ENCODE data around the gene NFATC4. TPM values are rescaled to one million over a fixed set of nuclear protein-coding genes. Genes with fewer than 3 reads are reported as not detected.

Gene NFATC4
- total RNA-seq, 1 experiment from 2014 or later, result 10.7 TPM

- peaks cover 9% of the 10 kb centered on the region for H3K36me3 Mint-ChIP-seq (ENCODE audit: insufficient read depth, unreplicated experiment)
- H3K27me3 Mint-ChIP-seq (ENCODE audit: unreplicated experiment), result no peaks in the 10 kb centered on the region
- H3K9me3 Mint-ChIP-seq (ENCODE audit: low read depth, unreplicated experiment), result no peaks in the 10 kb centered on the region
- intact Hi-C loops (cut with micrococcal nuclease; ENCODE audit: unreplicated experiment), result loop anchor here (1.0 kb wide), 1 partner anchor 51 kb away; no protein-coding TSS in a partner anchor
- no peak for TF ChIP-seq CTCF (IDR thresholded peaks at IDR 0.05; ENCODE audit: unreplicated experiment)
- CTCF ChIA-PET, result interaction anchor here (1.7 to 2.0 kb wide), 2 partner anchors 28 to 70 kb away, joined by 5 to 6 read pairs; no protein-coding TSS in a partner anchor
- no peak overlapping the region for H3K4me3 Mint-ChIP-seq (ENCODE audit: low read depth, unreplicated experiment)
- no peak overlapping the region for H3K27ac Mint-ChIP-seq (ENCODE audit: unreplicated experiment)
- no peak for DNase-seq
- peaks cover 11% of the 10 kb centered on the region for H3K4me1 Mint-ChIP-seq (ENCODE audit: low read depth, unreplicated experiment)
- no TSS peak for BruUV-seq (replicated peaks)
Observed at GRCh38 chr14:24361326-24361725, 6.7 kb upstream of the NFATC4 start.

GRCh38 chr14:24362241-24362960 lies 5.6 kb upstream of the NFATC4 start:
- no peak for TF ChIP-seq CTCF (IDR thresholded peaks at IDR 0.05; ENCODE audit: unreplicated experiment)
- BruUV-seq (replicated peaks), result no TSS peak
- Mint-ChIP-seq H3K27ac (ENCODE audit: unreplicated experiment) (no peak overlapping the region), H3K27me3 (ENCODE audit: unreplicated experiment) (no peaks in the 10 kb centered on the region), H3K36me3 (ENCODE audit: insufficient read depth, unreplicated experiment) (peaks cover 20% of the 10 kb centered on the region), H3K4me1 (ENCODE audit: low read depth, unreplicated experiment) (peaks cover 11% of the 10 kb centered on the region), H3K9me3 (ENCODE audit: low read depth, unreplicated experiment) (no peaks in the 10 kb centered on the region), H3K4me3 (ENCODE audit: low read depth, unreplicated experiment) (no peak overlapping the region)
- CTCF ChIA-PET, result interaction anchor here (1.1 to 2.0 kb wide), 3 partner anchors 29 to 69 kb away, joined by 3 to 6 read pairs (median 5); no protein-coding TSS in a partner anchor
- DNase-seq, result no peak
- intact Hi-C loops (cut with micrococcal nuclease; ENCODE audit: unreplicated experiment), result no loop called here

- no TSS peak for BruUV-seq (replicated peaks)
- H3K27me3 Mint-ChIP-seq (ENCODE audit: unreplicated experiment), result no peaks in the 10 kb centered on the region
- intact Hi-C loops (cut with micrococcal nuclease; ENCODE audit: unreplicated experiment), result no loop called here
Observed at GRCh38 chr14:24363401-24363800, 4.6 kb upstream of the NFATC4 start.

GRCh38 chr14:24364841-24365240 lies 3.1 kb upstream of the NFATC4 start:
- TF ChIP-seq CTCF (IDR thresholded peaks at IDR 0.05; ENCODE audit: unreplicated experiment), result no peak
- H3K9me3 Mint-ChIP-seq (ENCODE audit: low read depth, unreplicated experiment), result no peaks in the 10 kb centered on the region
- BruUV-seq (replicated peaks), result no TSS peak
- peaks cover 11% of the 10 kb centered on the region for H3K4me1 Mint-ChIP-seq (ENCODE audit: low read depth, unreplicated experiment)
- CTCF ChIA-PET, result interaction anchor here (1.2 to 2.3 kb wide), 3 partner anchors 32 to 72 kb away, joined by 9 to 53 read pairs (median 14); partner anchors contain the start of genes CBLN3 and KHNYN
- no peak for DNase-seq
- H3K36me3 Mint-ChIP-seq (ENCODE audit: insufficient read depth, unreplicated experiment), result peaks cover 32% of the 10 kb centered on the region
- no peaks in the 10 kb centered on the region for H3K27me3 Mint-ChIP-seq (ENCODE audit: unreplicated experiment)
- no peak overlapping the region for H3K27ac Mint-ChIP-seq (ENCODE audit: unreplicated experiment)
- no peak overlapping the region for H3K4me3 Mint-ChIP-seq (ENCODE audit: low read depth, unreplicated experiment)
- intact Hi-C loops (cut with micrococcal nuclease; ENCODE audit: unreplicated experiment), result loop anchor here (1.0 to 5.0 kb wide), 3 partner anchors 27 to 66 kb away; no protein-coding TSS in a partner anchor

More at GRCh38 chr14:24363401-24363800, 4.6 kb upstream of the NFATC4 start:
- no peaks in the 10 kb centered on the region for H3K9me3 Mint-ChIP-seq (ENCODE audit: low read depth, unreplicated experiment)
- H3K4me1 Mint-ChIP-seq (ENCODE audit: low read depth, unreplicated experiment), result peaks cover 11% of the 10 kb centered on the region
- TF ChIP-seq CTCF (IDR thresholded peaks at IDR 0.05; ENCODE audit: unreplicated experiment), result no peak
- DNase-seq, result no peak
- H3K27ac Mint-ChIP-seq (ENCODE audit: unreplicated experiment), result no peak overlapping the region
- peaks cover 30% of the 10 kb centered on the region for H3K36me3 Mint-ChIP-seq (ENCODE audit: insufficient read depth, unreplicated experiment)
- CTCF ChIA-PET, result interaction anchor here (1.1 to 2.0 kb wide), 3 partner anchors 30 to 68 kb away, joined by 3 to 6 read pairs (median 5); no protein-coding TSS in a partner anchor
- H3K4me3 Mint-ChIP-seq (ENCODE audit: low read depth, unreplicated experiment), result no peak overlapping the region
